Measurements from ENCODE around the gene EGFL6.
"Not testable (repeated sequence)": the region's sequence is repeated elsewhere in the genome, so short reads cannot be mapped to it uniquely, and the experiment has no call there.

The EGFL6 gene

DNA sequence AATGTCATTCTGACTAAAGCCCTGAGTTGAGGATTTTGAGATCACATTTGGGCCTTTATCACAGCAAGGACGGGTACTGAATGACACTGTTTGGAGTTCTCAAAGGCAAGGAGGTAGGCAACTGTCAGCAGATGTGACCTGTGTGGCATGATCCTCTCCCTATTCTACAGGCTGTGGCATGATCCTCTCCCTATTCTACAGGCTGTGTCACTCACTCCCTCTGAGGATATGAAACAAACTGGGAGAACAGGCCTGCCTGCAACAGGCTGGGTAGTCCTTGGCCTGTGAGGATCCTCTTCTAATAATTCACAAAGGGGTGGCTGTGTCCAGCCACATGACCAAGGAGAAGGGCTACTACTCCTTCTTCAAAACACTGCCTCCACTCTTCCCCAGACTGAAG, 68.6 kb downstream of the EGFL6 start:
- Histone ChIP-seq H3K27me3 (ENCODE audit: control insufficient read depth, low read length) (no peaks in the 10 kb centered on the region), H4K20me1 (ENCODE audit: control insufficient read depth, insufficient read depth, low read depth, low read length) (no peaks in the 10 kb centered on the region), H3K79me2 (ENCODE audit: control insufficient read depth, low read length) (no peaks in the 10 kb centered on the region), H3K4me2 (ENCODE audit: low read length) (no peak overlapping the region), H3F3A (ENCODE audit: control insufficient read depth, insufficient read depth) (no peaks in the 10 kb centered on the region), H3K4me3 (ENCODE audit: low read length) (no peak overlapping the region), H3K9me3 (ENCODE audit: control insufficient read depth, insufficient read depth, low read length) (no peaks in the 10 kb centered on the region; the same call in 1 of the 2 replicates), H3K36me3 (ENCODE audit: control insufficient read depth, low read length) (no peaks in the 10 kb centered on the region), H3K4me1 (ENCODE audit: control insufficient read depth, low read length) (no peaks in the 10 kb centered on the region), H3K27ac (ENCODE audit: low read depth, low read length) (no peak overlapping the region), H3K9me2 (replicated peaks; ENCODE audit: control insufficient read depth, low read length) (no peaks in the 10 kb centered on the region)
- TF ChIP-seq EZH2phosphoT487 (IDR thresholded peaks at IDR 0.05; ENCODE audit: borderline replicate concordance, low read length) = no peak
- TF ChIP-seq, protein P1, sequence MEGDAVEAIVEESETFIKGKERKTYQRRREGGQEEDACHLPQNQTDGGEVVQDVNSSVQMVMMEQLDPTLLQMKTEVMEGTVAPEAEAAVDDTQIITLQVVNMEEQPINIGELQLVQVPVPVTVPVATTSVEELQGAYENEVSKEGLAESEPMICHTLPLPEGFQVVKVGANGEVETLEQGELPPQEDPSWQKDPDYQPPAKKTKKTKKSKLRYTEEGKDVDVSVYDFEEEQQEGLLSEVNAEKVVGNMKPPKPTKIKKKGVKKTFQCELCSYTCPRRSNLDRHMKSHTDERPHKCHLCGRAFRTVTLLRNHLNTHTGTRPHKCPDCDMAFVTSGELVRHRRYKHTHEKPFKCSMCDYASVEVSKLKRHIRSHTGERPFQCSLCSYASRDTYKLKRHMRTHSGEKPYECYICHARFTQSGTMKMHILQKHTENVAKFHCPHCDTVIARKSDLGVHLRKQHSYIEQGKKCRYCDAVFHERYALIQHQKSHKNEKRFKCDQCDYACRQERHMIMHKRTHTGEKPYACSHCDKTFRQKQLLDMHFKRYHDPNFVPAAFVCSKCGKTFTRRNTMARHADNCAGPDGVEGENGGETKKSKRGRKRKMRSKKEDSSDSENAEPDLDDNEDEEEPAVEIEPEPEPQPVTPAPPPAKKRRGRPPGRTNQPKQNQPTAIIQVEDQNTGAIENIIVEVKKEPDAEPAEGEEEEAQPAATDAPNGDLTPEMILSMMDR (IDR thresholded peaks at IDR 0.05; ENCODE audit: low read depth, low read length, poor library complexity, severe bottlenecking) = no peak

DNA sequence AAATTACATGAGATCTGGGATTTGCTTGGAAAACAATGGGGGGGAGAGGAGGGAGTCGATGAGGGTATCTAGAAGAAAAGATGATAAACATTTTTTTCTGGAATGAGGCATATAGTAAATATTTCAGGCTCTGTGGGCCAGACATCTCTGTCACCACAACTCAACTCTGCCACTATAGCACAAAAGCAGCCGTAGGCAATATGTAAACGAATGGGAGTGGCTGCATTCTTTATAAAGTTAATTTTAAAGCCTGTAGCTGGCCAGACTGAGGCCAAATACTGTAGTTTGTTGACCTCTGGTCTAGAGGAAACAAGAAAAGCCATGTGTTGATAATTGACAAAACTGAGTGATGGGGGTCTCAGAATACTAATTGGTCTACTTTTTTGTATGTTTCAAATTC, 69.4 kb downstream of the EGFL6 start:
- TF ChIP-seq, protein P1 (IDR thresholded peaks at IDR 0.05; ENCODE audit: low read depth, low read length, poor library complexity, severe bottlenecking) = no peak
- TF ChIP-seq EZH2phosphoT487 (IDR thresholded peaks at IDR 0.05; ENCODE audit: borderline replicate concordance, low read length) = no peak

DNA sequence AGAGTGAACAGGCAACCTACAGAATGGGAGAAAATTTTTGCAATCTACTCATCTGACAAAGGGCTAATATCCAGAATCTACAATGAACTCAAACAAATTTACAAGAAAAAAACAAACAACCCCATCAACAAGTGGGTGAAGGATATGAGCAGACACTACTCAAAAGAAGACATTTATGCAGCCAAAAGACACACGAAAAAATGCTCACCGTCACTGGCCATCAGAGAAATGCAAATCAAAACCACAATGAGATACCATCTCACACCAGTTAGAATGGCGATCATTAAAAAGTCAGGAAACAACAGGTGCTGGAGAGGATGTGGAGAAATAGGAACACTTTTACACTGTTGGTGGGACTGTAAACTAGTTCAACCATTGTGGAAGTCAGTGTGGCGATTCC, 72.3 kb downstream of the EGFL6 start:
- not testable (repeated sequence) for H4K20me1 ChIP-seq (ENCODE audit: control insufficient read depth, insufficient read depth, low read depth, low read length); H3K4me3 ChIP-seq (ENCODE audit: low read length); H3K9me2 ChIP-seq (replicated peaks; ENCODE audit: control insufficient read depth, low read length); H3K27me3 ChIP-seq (ENCODE audit: control insufficient read depth, low read length); H3F3A ChIP-seq (ENCODE audit: control insufficient read depth, insufficient read depth); H3K27ac ChIP-seq (ENCODE audit: low read depth, low read length); H3K9me3 ChIP-seq (ENCODE audit: control insufficient read depth, insufficient read depth, low read length); H3K4me1 ChIP-seq (ENCODE audit: control insufficient read depth, low read length); H3K4me2 ChIP-seq (ENCODE audit: low read length); H3K79me2 ChIP-seq (ENCODE audit: control insufficient read depth, low read length); H3K36me3 ChIP-seq (ENCODE audit: control insufficient read depth, low read length)

More for the DNA sequence above, 69.4 kb downstream of the EGFL6 start:
- Histone ChIP-seq H3K4me3 (ENCODE audit: low read length) (no peak overlapping the region), H3K9me2 (replicated peaks; ENCODE audit: control insufficient read depth, low read length) (no peaks in the 10 kb centered on the region), H3F3A (ENCODE audit: control insufficient read depth, insufficient read depth) (no peaks in the 10 kb centered on the region), H3K4me2 (ENCODE audit: low read length) (no peak overlapping the region), H3K36me3 (ENCODE audit: control insufficient read depth, low read length) (no peaks in the 10 kb centered on the region), H3K27me3 (ENCODE audit: control insufficient read depth, low read length) (no peaks in the 10 kb centered on the region), H3K9me3 (ENCODE audit: control insufficient read depth, insufficient read depth, low read length) (no peaks in the 10 kb centered on the region; the same call in 1 of the 2 replicates), H4K20me1 (ENCODE audit: control insufficient read depth, insufficient read depth, low read depth, low read length) (no peaks in the 10 kb centered on the region), H3K79me2 (ENCODE audit: control insufficient read depth, low read length) (no peaks in the 10 kb centered on the region), H3K27ac (ENCODE audit: low read depth, low read length) (no peak overlapping the region), H3K4me1 (ENCODE audit: control insufficient read depth, low read length) (no peaks in the 10 kb centered on the region)

DNA sequence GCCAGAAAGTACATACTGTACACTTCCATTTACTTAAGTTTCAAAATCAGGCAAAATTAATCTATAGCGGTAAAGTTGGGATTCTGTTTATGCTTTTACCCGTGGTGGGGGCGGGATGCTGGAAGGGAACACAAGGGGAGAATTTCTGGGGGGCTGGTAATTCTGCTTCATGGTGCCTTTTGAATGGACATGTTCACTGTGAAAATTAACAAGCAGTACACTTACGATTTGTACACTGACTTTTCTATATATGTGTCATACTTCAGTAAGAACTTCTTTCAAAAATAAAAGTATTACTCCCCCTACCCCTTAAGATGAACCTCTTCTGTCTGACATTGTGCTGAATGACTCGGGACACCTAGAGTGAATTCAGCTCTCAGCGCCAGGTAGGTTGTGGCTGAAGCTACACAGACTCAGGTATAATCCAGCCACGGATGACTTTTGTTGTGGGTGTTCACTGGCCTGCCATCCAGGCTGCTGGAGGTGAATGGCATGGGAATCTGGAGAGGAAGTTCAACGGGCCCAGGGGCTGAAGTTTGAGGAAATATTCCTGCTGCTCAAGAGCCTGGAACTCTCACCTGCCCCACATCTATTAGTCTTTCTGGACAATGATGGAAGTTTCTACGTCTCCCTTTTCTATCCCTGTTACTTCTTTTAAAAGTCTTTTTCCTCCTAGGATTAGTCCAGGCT, 76.2 kb downstream of the EGFL6 start:
- H3K36me3 ChIP-seq (ENCODE audit: control insufficient read depth, low read length) = no peaks in the 10 kb centered on the region
- H3K9me2 ChIP-seq (replicated peaks; ENCODE audit: control insufficient read depth, low read length) = no peaks in the 10 kb centered on the region
- H3K27ac ChIP-seq (ENCODE audit: low read depth, low read length) = no peak overlapping the region
- no peaks in the 10 kb centered on the region for H3K27me3 ChIP-seq (ENCODE audit: control insufficient read depth, low read length)
- no peaks in the 10 kb centered on the region for H3K9me3 ChIP-seq (ENCODE audit: control insufficient read depth, insufficient read depth, low read length)
- H4K20me1 ChIP-seq (ENCODE audit: control insufficient read depth, insufficient read depth, low read depth, low read length) = no peaks in the 10 kb centered on the region
- no peaks in the 10 kb centered on the region for H3K79me2 ChIP-seq (ENCODE audit: control insufficient read depth, low read length)
- H3F3A ChIP-seq (ENCODE audit: control insufficient read depth, insufficient read depth) = no peaks in the 10 kb centered on the region
- no peaks in the 10 kb centered on the region for H3K4me1 ChIP-seq (ENCODE audit: control insufficient read depth, low read length)
- TF ChIP-seq, protein P1 (IDR thresholded peaks at IDR 0.05; ENCODE audit: low read depth, low read length, poor library complexity, severe bottlenecking) = no peak
- TF ChIP-seq EZH2phosphoT487 (IDR thresholded peaks at IDR 0.05; ENCODE audit: borderline replicate concordance, low read length) = no peak
- no peak overlapping the region for H3K4me3 ChIP-seq (ENCODE audit: low read length)
- no peak overlapping the region for H3K4me2 ChIP-seq (ENCODE audit: low read length)

Data from DOHH2 (cell line).